ENCODE results near the gene BMAL1.

DNA sequence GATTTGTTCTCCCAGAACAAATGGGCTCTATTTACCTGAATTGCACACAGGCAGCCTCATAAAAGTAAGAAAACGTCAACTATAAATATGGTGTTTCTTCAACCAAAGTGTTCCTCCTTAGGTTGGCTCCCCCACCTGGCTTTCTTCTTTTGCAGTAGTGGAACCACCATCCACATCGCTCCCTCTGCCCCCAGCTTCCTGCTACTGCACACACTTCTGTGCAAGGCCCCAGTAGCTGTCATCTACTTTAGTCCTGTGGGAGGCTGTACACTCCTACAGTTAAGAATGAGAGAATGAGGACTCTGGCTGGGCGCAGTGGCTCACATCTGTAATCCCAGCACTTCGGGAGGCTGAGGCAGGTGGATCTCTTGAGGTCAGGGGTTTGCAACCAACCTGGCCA is 89.5 kb downstream of the BMAL1 start:
- TF ChIP-seq CTCF (IDR thresholded peaks at IDR 0.05) (no peak), EP300 (IDR thresholded peaks at IDR 0.05) (no peak)
